ENCODE results near the gene SLC38A9. TPM values are rescaled to one million over a fixed set of nuclear protein-coding genes. Genes with fewer than 3 reads are reported as not detected.

SLC38A9 gene
- polyA plus RNA-seq, 2 of the 4 experiments (the other 2 are of a cell fraction) = 22.8 to 37.3 TPM

- POLR2A ChIA-PET = no interaction called here
- Histone ChIP-seq H3K4me1 (no peaks in the 10 kb centered on the region), H3K9me3 (no peaks in the 10 kb centered on the region), H3K27ac (no peak overlapping the region), H3K4me3 (no peak overlapping the region), H3K4me2 (no peak overlapping the region)
- FAIRE-seq (no peak), DNase-seq (ENCODE audit: low read depth in 1 of 2, low spot score in 1 of 2) (no peak), ATAC-seq (no peak)
- 29% methylated on average over 1 of the region's 1 CpG for WGBS (ENCODE audit: missing lambda C conversion rate)
- CTCF ChIA-PET = interaction anchor here (1.6 kb wide), 1 partner anchor 51 kb away, joined by 4 read pairs; no protein-coding TSS in a partner anchor
- TF ChIP-seq ZC3H11A (IDR thresholded peaks at IDR 0.05) = no peak
Measured at GRCh38 chr5:55585206-55585610, 126.9 kb downstream of the SLC38A9 start.

- TF ChIP-seq SMC3 (IDR thresholded peaks at IDR 0.05) = no peak
- TF ChIP-seq ZNF302 (CRISPR knock-in tag; IDR thresholded peaks at IDR 0.05) = no peak
- no peak for TF ChIP-seq HOXB13 (CRISPR knock-in tag; IDR thresholded peaks at IDR 0.05; ENCODE audit: low read depth)
- Histone ChIP-seq H3K4me1 (no peaks in the 10 kb centered on the region), H3K9me3 (no peaks in the 10 kb centered on the region), H3K4me2 (no peak overlapping the region), H3K27ac (no peak overlapping the region), H3K4me3 (no peak overlapping the region)
- no peak for FAIRE-seq
- POLR2A ChIA-PET = no interaction called here
- no peak for DNase-seq (ENCODE audit: low read depth in 1 of 2, low spot score in 1 of 2)
- WGBS (ENCODE audit: missing lambda C conversion rate) = 77% methylated on average over 3 of the region's 3 CpGs
- ATAC-seq = no peak
- CTCF ChIA-PET = interaction anchor here (0.6 to 1.6 kb wide), 2 partner anchors 13 to 52 kb away, joined by 3 to 4 read pairs; no protein-coding TSS in a partner anchor
Measured at GRCh38 chr5:55584398-55585205, 127.5 kb downstream of the SLC38A9 start.

DNA sequence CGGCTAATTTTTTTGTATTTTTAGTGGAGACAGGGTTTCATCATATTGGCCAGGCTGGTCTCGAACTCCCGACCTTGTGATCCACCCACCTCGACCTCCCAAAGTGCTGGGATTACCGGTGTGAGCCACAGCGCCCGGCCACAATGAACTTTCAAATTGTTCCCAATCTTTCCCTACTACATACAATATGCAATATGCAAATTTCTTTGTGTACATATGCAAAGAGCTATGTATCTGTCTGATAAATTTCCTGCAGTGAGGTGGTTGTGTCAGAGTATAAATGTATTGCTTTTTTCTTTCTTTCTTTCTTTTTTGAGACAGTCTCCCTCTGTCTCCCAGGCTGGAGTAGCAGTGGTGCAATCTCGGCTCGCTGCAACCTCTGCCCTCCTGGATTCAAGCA lies 128.5 kb downstream of the SLC38A9 start:
- no peak overlapping the region; a peak in 1 of 6 replicates for H3K27ac ChIP-seq
- WGBS (ENCODE audit: missing lambda C conversion rate) = 85% methylated on average over 9 of the region's 9 CpGs
- DNase-seq (ENCODE audit: low read depth in 1 of 2, low spot score in 1 of 2) = no peak
- no peak for TF ChIP-seq HMGXB4 (CRISPR knock-in tag; IDR thresholded peaks at IDR 0.05; ENCODE audit: borderline replicate concordance)
- no peak for TF ChIP-seq TP53 (CRISPR knock-in tag; IDR thresholded peaks at IDR 0.05)
- no peak for TF ChIP-seq RARB (CRISPR knock-in tag; IDR thresholded peaks at IDR 0.05)
- no peak for TF ChIP-seq HOXB5 (CRISPR knock-in tag; IDR thresholded peaks at IDR 0.05)
- TF ChIP-seq CHD2 (IDR thresholded peaks at IDR 0.05; ENCODE audit: low read length, partially characterized antibody) = no peak
- no peak for TF ChIP-seq MAZ (IDR thresholded peaks at IDR 0.05; ENCODE audit: borderline replicate concordance, low read depth, low read length)
- no peak for FAIRE-seq
- H3K4me2 ChIP-seq = no peak overlapping the region
- no peaks in the 10 kb centered on the region for H3K4me1 ChIP-seq
- no peaks in the 10 kb centered on the region for H3K9me3 ChIP-seq
- ATAC-seq = no peak
- ChIA-PET CTCF (interaction anchor here (1.6 kb wide), 1 partner anchor 53 kb away, joined by 4 read pairs; no protein-coding TSS in a partner anchor), POLR2A (no interaction called here)
- no peak overlapping the region for H3K4me3 ChIP-seq

DNA sequence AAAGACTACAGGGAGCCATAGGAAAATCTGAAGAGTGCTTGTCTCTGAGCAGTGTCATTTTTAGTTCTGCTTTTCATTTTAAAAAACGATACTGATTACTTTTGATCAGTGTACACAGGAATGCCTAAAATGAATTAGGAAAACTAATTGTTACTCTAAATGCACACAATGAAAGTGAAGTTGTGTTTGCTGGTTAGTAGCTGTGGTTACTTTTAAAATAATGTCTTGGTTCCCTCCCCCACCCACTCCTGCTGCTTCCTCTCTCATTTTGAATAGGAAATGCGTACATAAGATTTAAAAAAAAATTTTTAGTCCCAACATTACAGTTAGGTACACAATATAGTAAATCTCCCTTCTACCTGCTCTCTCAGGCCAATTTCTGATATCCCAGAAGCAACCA lies 129.9 kb downstream of the SLC38A9 start:
- DNase-seq (ENCODE audit: low read depth in 1 of 2, low spot score in 1 of 2) = no peak
- POLR2A ChIA-PET = no interaction called here
- Histone ChIP-seq H3K9me3 (no peaks in the 10 kb centered on the region), H3K4me3 (no peak overlapping the region), H3K4me1 (no peaks in the 10 kb centered on the region; the same call in 1 of the 3 replicates), H3K27ac (no peak overlapping the region), H3K4me2 (no peak overlapping the region)
- no peak for FAIRE-seq
- 50% methylated on average over 2 of the region's 2 CpGs for WGBS (ENCODE audit: missing lambda C conversion rate)
- CTCF ChIA-PET = no interaction called here
- TF ChIP-seq MYC (IDR thresholded peaks at IDR 0.05; ENCODE audit: borderline replicate concordance, low read length) = no peak
- TF ChIP-seq TFCP2L1 (CRISPR knock-in tag; IDR thresholded peaks at IDR 0.05) = no peak
- TF ChIP-seq MAZ (IDR thresholded peaks at IDR 0.05; ENCODE audit: borderline replicate concordance, low read depth, low read length) = no peak
- ATAC-seq = no peak

DNA sequence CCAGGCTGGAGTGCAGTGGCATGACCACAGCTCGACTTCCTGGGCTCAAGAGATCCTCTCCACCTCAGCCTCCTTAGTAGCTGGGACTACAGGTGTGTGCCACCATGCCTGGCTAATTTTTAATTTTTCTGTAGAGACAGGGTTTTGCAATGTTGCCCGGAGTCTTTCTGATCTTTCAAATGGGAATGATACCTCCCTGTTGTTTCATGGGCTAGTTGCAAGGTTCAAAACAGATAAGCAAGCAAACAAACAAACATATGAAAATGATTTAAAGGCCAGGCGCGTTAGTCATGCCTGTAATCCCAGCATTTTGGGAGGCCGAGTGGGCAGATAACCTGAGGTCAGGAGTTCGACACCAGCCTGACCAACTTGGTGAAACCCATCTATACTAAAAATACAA lies 132.1 kb downstream of the SLC38A9 start:
- Histone ChIP-seq H3K4me3 (no peak overlapping the region), H3K9me3 (no peaks in the 10 kb centered on the region), H3K27ac (no peak overlapping the region; a peak in 1 of 6 replicates), H3K4me2 (no peak overlapping the region), H3K4me1 (peaks cover 16% of the 10 kb centered on the region; the same call in 2 of the 3 replicates)
- ChIA-PET CTCF (interaction anchor here (0.7 to 1.5 kb wide), 3 partner anchors 17 to 25 kb away, joined by 3 to 4 read pairs (median 3); no protein-coding TSS in a partner anchor), POLR2A (no interaction called here)
- ATAC-seq (no peak), FAIRE-seq (no peak), DNase-seq (ENCODE audit: low read depth in 1 of 2, low spot score in 1 of 2) (no peak)
- TF ChIP-seq HOXB5 (CRISPR knock-in tag; IDR thresholded peaks at IDR 0.05) = no peak
- peak in 1 of 2 experiments; percentile 25; a peak in 1 of 4 replicates for TF ChIP-seq CEBPB (IDR thresholded peaks at IDR 0.05)
- TF ChIP-seq, protein P1, sequence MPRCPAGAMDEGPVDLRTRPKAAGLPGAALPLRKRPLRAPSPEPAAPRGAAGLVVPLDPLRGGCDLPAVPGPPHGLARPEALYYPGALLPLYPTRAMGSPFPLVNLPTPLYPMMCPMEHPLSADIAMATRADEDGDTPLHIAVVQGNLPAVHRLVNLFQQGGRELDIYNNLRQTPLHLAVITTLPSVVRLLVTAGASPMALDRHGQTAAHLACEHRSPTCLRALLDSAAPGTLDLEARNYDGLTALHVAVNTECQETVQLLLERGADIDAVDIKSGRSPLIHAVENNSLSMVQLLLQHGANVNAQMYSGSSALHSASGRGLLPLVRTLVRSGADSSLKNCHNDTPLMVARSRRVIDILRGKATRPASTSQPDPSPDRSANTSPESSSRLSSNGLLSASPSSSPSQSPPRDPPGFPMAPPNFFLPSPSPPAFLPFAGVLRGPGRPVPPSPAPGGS (IDR thresholded peaks at IDR 0.05) = no peak
- WGBS (ENCODE audit: missing lambda C conversion rate) = 67% methylated on average over 6 of the region's 6 CpGs

All from A549 (cell line).